PFSK-1 (cell line): ENCODE measurements around the gene ODF2.

Experiments used
- POLR2AphosphoS5 ChIP-seq: IDR thresholded peaks from 2 replicates; pipeline ENCODE4 v1.6.1; 2012; ENCODE audit warnings: low read depth, mild to moderate bottlenecking, control low read depth, low read length, moderate library complexity
- SIN3A ChIP-seq: IDR thresholded peaks from 2 replicates; pipeline ENCODE4 v1.6.1; 2012; ENCODE audit warnings: mild to moderate bottlenecking, low read length, moderate library complexity, borderline replicate concordance; ENCODE audit not compliant: insufficient read depth
- TAF1 ChIP-seq: IDR thresholded peaks from 2 replicates; pipeline ENCODE4 v1.6.1; 2012; ENCODE audit warnings: low read length, control low read depth, borderline replicate concordance; ENCODE audit not compliant: insufficient read depth
- TF ChIP-seq, protein P1 (sequence below), 2 experiments: IDR thresholded peaks; 2 replicates each; pipeline versions ENCODE4 v1.6.1 to v1.8.0; 2011 to 2012; ENCODE audit warnings: low read depth in 2 of 2, low read length in 2 of 2, control low read depth in 1 of 2, inconsistent platforms in 1 of 2, mild to moderate bottlenecking in 1 of 2, moderate library complexity in 1 of 2; ENCODE audit not compliant: insufficient read depth in 1 of 2

DNA sequence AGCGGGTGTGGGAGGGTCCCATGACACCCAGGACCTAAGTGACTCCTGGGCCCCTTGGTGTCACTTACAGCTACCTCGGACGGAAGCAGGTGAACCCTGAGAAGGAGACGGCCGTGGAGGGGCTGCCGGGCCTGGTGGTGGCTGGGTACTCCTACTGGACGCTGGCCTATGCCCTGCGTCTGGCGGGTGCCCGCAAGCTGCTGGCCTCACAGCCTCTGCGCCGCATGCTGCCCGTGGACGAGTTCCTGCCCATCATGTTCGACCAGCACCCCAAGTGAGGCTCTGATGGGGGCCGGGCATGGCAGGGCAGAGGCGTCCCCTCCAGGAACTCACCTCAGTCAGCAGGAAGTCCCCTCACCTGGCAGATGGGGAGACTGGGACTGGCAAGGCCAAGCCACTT, 21.5 kb upstream of the ODF2 start:
- TF ChIP-seq POLR2AphosphoS5 (no peak), TAF1 (no peak), SIN3A (no peak)
- TF ChIP-seq, protein P1, sequence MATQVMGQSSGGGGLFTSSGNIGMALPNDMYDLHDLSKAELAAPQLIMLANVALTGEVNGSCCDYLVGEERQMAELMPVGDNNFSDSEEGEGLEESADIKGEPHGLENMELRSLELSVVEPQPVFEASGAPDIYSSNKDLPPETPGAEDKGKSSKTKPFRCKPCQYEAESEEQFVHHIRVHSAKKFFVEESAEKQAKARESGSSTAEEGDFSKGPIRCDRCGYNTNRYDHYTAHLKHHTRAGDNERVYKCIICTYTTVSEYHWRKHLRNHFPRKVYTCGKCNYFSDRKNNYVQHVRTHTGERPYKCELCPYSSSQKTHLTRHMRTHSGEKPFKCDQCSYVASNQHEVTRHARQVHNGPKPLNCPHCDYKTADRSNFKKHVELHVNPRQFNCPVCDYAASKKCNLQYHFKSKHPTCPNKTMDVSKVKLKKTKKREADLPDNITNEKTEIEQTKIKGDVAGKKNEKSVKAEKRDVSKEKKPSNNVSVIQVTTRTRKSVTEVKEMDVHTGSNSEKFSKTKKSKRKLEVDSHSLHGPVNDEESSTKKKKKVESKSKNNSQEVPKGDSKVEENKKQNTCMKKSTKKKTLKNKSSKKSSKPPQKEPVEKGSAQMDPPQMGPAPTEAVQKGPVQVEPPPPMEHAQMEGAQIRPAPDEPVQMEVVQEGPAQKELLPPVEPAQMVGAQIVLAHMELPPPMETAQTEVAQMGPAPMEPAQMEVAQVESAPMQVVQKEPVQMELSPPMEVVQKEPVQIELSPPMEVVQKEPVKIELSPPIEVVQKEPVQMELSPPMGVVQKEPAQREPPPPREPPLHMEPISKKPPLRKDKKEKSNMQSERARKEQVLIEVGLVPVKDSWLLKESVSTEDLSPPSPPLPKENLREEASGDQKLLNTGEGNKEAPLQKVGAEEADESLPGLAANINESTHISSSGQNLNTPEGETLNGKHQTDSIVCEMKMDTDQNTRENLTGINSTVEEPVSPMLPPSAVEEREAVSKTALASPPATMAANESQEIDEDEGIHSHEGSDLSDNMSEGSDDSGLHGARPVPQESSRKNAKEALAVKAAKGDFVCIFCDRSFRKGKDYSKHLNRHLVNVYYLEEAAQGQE (IDR thresholded peaks at IDR 0.05; ENCODE audit: insufficient read depth in 1 of 2, low read depth in 2 of 2, low read length in 2 of 2), result no peak
